Measurements from ENCODE around the gene CAPN10.

CAPN10 gene

DNA sequence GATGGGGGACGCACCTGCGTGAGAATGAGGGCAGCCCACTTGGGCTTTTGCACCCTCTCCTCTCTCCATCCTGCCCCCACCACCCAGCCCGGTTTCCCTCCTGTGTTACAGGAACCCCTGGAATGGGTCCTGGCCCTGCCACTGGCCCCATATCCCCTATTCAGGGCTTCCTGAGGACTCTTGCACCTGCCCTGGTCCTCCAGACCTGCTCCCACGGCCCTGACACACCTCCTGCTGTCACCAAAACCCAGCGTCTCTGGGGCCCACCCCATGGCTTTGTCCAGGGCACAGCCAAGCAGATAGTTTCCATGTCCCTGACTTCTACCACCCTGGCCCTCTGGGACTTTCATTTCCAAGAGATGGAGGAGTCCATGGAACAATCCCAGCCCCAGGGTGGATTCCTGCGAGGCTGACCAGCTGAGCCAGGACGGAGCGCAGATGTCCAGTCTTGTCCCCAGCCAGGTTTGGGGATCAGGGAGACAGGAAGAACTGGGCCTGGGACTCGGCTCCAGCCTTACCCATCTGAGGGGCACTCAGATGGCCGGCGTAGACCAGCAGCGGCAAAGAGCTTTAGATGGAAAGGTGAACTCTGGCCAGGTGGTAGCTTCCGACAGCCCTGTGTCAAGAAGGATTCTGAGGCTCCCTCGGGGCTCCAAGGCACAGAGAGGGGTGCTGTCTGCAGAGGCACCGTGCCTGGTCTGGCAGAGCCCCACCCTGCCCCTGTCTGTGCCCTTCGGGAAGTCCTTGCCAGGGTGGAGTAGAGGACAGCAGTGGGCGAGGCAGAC, 50.8 kb downstream of the CAPN10 start:
- DNase-seq (ENCODE audit: low spot score) (no peak), FAIRE-seq (no peak)

DNA sequence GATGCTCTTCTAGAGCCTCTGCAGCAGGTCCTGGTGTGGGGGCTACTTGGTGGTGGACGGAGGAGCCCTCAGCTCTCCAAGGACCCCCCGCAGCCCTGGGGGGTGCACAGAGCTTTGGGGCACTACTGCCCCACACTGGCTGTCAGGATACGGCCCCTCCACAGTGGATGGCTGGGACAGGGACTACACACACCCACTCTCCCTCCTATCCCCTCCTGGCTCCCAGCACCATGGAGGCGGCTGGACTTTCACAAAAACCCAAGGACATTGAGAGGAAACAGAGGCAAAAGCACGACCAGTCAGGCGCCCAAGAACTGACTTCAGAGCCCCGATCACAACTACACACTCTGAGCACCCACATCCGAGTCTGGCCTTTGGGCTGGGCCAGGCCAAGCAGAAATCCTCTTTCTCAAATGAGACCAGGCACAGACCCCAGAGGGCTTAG, 51.4 kb downstream of the CAPN10 start:
- FAIRE-seq: no peak
- DNase-seq (ENCODE audit: low spot score): no peak

DNA sequence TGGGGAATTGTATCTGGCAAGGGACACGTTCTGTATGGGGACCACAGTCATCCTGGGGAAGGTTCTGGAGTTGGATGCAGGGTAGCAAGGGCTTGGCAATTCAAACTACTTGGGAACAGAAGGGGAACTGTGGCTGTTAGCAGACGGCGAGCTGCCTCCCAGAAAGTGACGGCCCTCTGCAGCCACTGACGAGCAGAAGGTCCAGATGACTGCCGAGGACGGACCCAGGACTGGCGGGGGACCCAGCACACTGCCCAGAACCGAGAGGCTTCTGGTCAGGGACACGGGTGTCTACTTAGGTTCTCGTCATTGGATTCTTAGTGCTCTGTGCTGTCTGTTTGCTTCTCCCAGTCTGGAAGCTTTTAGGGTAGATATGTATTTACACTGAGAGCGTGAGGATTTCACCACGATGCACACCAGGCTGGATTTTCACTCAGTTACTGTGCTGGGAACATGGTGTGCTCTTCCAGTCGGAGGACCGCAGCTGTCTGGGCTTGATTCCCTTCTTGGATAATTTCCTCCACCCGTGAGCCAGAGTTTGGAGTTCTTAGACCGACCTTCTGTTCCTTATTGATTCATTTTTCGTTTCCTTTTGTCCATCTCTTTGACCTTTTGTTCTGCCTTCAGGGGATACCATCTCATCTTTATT, 52.1 kb downstream of the CAPN10 start:
- no peak for DNase-seq (ENCODE audit: low spot score)
- FAIRE-seq: no peak

DNA sequence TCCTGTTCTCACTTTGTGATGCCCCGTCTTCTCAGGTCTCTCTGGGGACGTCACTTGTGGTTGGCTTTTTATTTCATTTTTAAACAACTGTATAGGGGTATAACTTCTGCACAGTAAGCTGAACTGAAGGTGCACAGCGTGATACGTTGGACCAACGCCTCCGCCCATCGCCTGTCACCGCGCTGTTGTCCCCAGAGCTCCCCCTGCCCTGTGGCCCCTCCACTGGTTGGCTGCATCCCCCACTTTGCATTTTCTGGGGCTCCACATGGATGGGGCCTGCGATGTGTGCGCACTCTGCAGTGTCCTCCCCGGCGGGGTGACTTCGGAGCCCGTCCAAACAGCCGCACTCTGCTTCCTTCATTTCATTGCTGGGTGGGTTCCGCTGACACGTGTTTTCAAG, 53.0 kb downstream of the CAPN10 start:
- FAIRE-seq: no peak
- DNase-seq (ENCODE audit: low spot score): no peak

DNA sequence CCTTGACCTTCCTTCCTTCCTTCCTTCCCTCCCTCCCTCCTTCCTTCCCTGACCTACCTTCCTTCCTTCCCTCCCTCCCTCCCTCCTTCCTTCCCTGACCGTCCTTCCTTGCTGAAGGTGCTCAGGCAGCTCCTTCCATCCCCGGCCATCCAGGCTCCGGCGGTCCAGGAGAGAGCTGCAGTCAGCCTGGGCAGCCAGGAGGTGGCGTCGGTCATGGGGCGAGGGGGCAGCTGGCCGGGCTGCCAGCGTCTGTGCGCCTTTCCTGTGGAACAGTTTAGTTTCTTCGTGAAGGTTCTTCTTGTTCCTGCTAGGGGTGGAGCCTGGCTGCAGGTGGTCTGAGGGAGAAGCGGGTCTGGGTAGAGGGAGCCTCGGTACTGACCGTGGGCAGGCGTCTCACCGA, 54.4 kb downstream of the CAPN10 start:
- FAIRE-seq: peak; percentile 17
- peak; percentile 76 for DNase-seq (ENCODE audit: low spot score)

DNA sequence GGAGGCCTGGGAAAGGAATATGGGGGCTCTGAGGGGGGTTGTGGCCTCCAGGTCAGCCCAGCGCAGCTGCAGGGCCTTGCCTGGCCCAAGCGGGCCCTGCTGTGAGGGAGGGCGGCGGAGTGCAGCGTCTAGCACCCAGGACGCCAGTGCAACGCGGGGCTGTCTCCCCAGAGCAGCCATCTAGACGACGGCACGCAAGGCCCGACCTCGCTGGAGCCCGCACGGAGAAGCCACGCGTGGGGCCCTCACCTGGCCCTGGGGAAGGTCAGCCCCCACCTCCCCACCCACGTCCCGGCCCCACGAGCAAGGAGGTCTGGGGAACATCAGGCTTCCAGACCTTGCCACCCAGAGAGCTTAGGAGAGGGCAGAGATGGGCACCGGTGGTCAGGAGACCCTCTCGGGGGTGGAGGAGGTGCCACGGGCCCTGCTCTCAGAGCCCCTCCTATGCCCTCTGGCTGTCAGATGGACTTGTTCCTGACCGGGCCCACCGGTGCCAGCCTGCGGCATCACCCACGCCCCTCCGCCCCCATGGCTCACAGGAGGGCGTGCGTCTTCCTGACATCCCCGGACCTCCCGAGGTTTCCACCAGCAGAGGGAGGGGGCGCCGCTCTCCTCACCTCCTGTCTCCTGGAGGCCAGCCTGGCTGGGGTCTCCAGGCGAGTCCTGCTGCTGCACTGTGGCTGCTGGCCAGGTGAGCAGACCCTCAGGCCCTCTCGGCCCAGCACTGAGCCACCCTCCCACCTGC, 55.7 kb downstream of the CAPN10 start:
- DNase-seq (ENCODE audit: low spot score) (no peak), FAIRE-seq (no peak)

DNA sequence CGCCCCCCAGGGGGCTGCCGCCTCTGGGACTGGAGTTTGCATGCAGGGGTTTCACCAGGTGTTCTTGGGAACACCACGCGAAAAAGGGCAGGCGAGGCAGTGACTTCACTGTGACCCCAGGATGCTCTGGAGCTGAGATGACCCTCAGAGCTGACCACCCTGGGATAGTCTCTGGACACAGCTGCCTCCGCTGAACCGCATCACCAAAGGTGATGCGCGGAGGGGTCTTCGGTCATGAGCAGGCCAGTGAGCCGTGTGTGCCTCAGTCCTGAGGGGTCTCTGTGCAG, 56.2 kb downstream of the CAPN10 start:
- FAIRE-seq: no peak

DNA sequence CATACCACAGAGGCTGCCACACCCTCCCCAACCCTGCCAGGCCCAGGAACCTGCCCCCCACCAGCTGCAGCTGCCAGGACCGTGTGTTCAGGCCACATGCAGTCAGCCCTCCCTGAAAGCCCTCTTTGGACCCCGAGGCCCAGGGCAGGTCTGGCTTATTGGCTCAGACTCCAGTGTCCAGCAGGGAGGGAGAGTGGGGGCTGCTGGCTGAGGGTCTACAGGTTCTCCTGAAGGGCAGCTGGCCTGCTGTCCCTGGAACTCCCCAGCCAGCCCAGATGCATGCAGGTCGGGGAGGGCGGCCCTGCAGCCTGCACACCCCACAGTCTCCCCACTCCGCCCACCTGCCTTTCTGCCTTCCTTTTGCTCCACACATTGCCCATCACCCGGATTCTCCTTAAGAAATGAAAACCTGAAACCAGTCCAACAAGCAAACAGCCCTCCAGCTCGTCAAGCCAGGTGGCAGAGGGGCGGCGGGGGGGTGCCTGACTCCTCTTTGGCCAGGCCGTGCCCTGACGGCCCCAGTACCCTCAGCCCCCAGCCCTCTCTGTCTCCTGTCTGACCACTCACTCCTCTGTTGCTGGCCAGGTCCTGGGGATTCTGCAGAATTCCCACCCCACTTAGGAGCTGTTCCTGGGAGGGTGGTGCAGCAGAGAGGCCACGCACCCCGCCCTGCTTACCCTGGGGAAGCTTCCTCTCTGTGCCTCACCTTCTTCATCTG, 56.7 kb downstream of the CAPN10 start:
- FAIRE-seq (no peak), DNase-seq (ENCODE audit: low spot score) (no peak)

More for the DNA sequence above, 56.2 kb downstream of the CAPN10 start:
- DNase-seq (ENCODE audit: low spot score): no peak

DNA sequence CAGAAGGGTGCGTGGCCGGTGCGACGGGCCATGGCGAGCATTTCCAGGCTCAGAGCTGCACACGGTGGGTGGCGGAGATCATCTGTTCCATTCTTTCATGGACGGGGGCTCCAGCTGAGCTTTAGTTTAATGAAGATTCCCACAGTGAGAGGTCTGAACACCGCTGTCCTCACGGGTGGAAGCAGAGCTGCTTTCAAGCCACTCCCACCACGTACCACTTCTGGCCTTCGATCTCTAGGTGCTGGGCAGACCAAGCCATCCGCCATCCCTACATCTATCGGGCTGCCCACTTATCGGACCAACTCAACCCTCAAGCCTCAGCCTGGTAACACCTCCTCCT, 57.2 kb downstream of the CAPN10 start:
- FAIRE-seq (no peak), DNase-seq (ENCODE audit: low spot score) (no peak)

DNA sequence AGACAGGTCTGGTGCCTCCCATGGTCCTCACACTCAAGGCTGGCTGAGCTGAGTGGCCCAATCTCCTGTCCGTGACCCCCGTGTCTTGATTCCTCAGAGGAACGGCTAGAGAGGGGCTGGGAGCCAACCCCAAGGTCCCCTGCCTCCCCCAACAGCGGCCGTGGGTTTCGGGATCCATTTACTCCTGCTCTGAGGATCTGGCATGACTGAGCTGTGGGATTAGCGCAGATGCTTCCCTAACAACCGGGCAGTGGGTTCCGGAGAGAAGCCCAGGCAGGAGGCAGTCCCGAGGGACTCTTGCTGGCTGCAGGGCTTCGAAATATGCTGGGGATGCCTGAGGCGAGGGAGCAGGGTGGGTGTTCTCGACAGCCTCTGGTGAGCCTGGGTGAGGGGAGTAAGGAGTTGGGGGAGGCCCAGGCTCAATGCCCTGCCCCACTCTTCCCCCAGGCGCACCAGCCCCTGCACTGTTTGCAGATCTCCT, 57.7 kb downstream of the CAPN10 start:
- DNase-seq (ENCODE audit: low spot score): no peak
- no peak for FAIRE-seq

DNA sequence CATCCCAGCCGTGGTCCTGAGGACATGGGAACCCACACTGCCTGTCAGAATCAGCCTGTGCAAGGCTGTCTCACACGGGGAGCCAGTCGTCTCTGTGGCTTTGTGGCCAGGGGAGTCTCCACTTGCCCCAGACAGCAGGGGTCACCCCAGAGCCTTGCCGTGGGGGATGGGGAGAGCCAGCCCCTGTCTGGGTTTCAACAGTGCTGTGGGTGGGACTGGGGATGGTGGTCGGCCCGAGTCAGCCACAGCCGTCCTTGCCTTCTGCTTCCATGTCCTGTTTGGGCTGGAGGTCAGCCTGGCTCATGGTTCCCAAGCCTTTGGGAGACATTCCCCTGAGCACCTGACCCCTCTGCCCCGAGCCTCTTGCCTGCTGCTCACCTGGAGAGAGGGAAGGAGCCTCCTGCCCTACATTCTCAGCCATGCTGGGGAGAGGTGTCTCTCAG, 58.3 kb downstream of the CAPN10 start:
- no peak for FAIRE-seq
- DNase-seq (ENCODE audit: low spot score): no peak

DNA sequence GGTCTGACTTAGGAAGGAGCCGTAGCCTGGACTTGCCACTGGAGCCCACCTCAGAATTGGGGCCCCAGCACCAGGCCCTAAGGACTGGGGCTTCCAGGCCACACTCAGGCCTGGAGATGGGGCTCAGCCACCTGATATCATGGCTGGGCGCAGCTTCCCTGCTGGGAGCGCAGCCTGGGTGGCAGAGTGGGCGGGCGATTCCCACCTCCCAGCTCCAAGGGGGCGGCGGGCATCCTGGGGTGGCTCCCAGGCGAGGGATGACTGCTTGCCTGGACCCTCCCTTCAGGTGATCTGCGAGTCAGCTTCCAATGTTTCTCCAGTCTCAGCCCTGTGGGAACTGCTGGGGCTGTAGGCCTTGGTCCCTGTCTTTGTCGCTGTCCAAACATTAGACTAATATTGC, 58.8 kb downstream of the CAPN10 start:
- FAIRE-seq (no peak), DNase-seq (ENCODE audit: low spot score) (no peak)

DNA sequence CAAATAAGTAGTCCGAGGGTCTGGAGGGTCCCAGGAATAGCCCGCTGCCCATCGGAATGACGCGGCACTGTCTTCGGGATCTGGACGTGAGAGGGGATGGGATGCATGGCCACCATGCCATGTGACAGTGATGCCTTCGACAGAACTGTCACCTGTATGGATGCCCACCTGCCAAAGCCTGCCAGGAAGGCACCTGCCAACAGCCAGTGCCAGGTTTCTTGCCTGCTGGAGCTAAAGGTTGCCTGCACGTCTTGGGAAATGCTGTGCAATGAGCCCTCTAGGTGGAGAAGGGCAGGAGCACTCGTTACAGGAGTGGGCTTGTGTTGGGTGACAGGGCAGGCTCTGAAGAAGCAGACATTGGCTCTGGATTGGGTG, 59.3 kb downstream of the CAPN10 start:
- FAIRE-seq (peak; percentile 83), DNase-seq (ENCODE audit: low spot score) (no peak)

DNA sequence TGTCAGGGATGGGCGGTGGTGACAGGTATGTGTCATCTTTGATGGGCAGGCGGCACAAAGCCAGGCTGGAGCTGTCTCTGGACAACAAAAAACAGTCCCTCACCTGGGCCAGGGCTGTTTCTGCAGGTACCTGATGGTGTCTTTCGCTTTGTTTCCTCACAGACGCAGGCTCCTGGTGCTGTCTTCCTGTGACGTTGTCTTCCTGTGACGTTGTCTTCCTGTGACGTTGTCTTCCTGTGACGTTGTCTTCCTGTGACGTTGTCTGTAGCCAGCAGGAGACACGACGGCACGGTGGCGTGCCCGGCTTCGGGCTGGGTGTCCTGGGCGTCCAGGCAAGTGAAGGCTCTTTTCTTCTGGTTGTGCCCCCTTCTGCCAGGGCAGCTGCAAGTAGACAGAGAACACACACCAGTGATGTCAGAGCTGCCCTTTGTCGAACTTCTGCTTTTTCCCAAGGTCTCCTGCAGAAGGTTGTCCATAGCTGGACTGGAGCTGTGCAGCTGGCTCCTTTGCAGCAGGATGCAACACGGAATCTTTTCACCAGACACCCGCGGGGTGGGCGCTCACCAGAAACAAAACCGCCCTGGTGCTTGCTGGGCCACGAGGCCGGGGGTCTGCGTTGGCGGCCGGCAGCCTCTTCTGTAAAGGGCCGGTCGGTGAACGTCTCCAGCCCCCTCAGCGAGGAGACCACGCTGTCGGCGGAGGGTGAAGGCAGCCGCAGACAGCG, 59.8 kb downstream of the CAPN10 start:
- peak; percentile 40 for DNase-seq (ENCODE audit: low spot score)
- peak; percentile 86 for FAIRE-seq

DNA sequence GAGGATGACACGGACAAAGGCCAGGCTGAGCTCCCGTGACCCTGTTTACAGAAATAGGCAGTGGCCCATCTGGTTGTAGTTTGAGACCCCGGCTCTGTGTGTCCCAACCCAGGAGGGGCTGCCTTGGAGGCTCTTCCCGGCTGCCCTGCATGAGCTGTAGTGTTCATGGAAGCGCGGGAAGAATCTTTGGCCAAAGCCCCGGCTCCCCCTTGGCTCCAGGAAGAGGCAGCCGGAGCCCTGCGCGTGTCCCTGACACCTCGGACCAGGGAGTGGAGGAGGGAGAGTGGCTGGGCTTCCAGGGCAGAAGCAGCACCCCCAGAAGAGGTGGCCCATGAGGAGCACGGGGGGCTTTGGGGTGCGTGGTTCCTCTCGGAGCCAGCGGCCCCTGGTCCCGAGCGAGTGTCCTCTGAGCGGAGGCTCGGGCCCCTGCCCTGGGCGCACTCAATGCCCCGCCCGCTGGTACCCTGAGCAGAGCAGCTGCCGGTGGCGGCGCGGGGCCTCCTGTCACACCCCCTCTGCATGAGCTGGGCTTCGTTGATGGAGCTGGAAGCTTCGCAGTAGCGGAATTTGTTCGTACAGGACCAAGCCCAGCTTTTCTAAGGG, 60.5 kb downstream of the CAPN10 start:
- FAIRE-seq (no peak), DNase-seq (ENCODE audit: low spot score) (no peak)

DNA sequence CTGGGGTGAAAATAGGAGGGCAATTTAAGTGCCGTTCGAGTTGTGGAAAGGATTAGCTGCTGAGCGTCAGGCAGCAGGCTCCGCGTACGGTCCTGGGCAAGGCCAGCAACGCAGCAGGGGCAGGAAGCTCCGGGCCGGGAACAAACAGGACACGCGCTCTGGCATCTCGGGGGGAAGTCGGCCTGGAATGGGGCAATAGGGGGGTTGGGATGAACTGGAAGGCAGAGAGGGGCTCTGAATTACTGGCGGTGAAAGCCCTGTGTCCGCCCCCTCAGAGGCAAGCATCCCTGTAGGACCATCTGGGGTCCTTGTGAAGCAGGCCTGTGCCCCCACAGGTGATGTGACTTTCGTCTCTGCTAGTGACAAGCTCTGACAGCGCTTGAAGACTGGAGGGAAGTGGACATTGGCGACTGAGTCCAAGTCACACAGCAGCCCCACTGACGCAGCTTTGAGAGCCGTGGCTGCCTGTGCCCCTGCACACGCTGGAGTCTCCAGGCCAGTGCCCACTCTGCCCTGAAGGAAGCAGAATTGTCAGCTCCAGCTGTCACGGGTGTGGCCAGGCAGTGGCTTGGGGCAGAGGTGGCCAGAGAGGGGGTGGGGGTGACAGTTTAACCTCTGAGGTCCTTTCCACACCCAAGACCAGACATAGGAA, 61.1 kb downstream of the CAPN10 start:
- FAIRE-seq (no peak), DNase-seq (ENCODE audit: low spot score) (no peak)

DNA sequence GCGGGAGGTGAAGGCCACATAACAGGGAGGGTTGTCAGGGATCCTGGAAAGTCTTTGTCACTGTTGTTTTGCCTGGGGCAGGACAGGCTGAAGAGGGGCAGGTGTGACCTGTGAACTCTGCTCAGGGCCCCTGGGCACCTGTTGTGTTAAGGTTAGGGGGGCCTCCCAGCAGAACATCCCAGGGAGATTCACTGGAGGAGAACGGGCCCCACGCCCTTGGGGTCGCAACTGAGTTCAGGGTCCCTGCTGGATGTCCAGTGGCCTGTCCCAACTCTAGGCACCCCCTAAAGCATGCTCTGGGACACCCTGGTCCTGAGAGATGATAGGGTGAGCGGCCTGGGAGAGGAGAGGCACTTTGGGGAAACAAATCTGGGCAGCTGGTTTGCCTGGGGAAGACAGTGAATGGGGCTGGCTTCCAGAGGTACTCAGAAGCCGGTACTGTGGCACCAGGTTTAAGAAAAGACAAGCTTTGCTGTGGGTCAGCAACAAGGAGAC, 61.7 kb downstream of the CAPN10 start:
- DNase-seq (ENCODE audit: low spot score) (no peak), FAIRE-seq (no peak)

Measured in urothelium cell line (cell line).